SK-MEL-5 (cell line): ENCODE data around the gene SLC23A3. TPM values are rescaled to one million over a fixed set of nuclear protein-coding genes. Genes with fewer than 3 reads are reported as not detected.
A peak's percentile ranks its signal among the peaks of the same experiment; 100 is the strongest.
"Not testable (repeated sequence)": the region's sequence is repeated elsewhere in the genome, so short reads cannot be mapped to it uniquely, and the experiment has no call there.

ENCODE experiments used
- DNase-seq: peaks from one replicate; pipeline ENCODE4 v3.0.0-alpha.2; 2016; ENCODE audit warnings: low read depth, low spot score
- in situ Hi-C: cut with HindIII; loops from 2 replicates; pipeline ENCODE4 v1.10.0; 2016; ENCODE audit warnings: low sequenced_read_pairs, high pct_unique_total_duplicates, low pct_unique_long_range_greater_than_20kb
- total RNA-seq: library from RNA; depleted of rRNA; stranded (reverse); fragments of >200 nt; shearing (Covaris generic); gene quantifications from 2 replicates; pipeline ENCODE4 v1.2.3, GENCODE V29; 2014

Gene SLC23A3
- total RNA-seq, 1 experiment from 2014 or later: 0.34 TPM

DNA sequence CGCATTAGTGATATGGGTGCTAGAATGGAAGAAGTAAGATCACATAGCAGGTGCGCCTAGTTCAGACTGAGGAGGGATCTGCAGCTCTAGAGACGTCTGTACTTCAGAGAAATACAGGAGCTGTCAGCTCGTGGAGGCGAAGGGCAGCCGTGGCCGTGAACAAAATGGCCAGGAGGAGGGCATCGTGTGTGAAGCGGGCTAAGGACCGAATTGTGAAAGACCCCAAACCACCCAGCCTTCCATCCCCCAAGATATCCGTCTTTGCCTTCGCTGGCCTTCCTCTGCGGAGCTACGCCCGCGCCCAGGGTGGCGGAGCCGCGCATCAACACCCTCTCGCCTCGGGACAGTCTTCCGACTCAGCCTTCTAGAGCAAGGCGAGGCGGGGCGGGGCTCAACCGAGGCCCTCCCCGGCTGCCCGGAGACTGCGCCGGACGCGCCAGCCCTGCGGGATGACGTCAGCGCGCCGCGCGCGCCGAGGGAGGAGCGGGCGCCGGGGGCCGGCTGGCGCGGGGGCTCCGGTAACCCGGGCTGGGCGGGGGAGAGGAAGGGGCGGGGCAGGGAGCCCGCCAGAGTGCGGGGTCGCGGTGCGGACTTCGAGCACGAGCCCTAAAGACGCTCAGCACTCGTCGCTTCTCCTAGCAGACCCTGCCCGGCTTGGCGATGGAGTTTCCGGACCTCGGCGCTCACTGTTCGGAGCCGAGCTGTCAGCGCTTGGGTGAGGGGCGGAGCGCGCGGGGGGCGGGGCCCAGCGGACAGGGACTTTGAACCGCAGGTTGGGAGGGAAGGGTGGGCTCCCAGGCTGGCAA, 36.7 kb upstream of the SLC23A3 start, which contains the start of gene ZFAND2B:
ZFAND2B (plus strand) TSS at position 455 of the 806 bp plus-strand sequence; CDS start at position 661, 206 bp downstream.
- peak; percentile 91 for DNase-seq
- in situ Hi-C loops: no loop called here

- in situ Hi-C loops: no loop called here
- no peak for DNase-seq
These were observed 36.1 kb upstream of the SLC23A3 start for GRCh38 chr2:219205981-219206327.

DNA sequence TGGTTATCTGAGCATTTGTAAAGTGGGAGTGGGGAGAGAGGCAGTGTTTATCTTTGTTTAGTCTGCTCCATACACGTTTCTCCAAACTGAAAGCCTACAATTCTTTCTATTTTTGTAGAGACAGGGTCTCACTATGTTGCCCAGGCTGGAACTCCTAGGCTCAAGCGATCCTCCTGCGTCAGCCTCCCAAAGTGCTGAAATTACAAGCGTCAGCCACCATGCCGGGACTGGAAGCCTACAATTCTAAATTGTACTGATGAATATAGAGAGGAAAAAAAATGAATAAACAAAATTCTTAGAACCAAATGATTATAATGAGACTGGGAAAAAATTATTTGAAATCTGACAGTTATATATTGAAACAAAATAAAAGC, 35.3 kb upstream of the SLC23A3 start:
- in situ Hi-C loops: no loop called here
- no peak for DNase-seq

GRCh38 chr2:219204425-219205164, 34.8 kb upstream of the SLC23A3 start:
- in situ Hi-C loops: no loop called here
- no peak for DNase-seq

DNA sequence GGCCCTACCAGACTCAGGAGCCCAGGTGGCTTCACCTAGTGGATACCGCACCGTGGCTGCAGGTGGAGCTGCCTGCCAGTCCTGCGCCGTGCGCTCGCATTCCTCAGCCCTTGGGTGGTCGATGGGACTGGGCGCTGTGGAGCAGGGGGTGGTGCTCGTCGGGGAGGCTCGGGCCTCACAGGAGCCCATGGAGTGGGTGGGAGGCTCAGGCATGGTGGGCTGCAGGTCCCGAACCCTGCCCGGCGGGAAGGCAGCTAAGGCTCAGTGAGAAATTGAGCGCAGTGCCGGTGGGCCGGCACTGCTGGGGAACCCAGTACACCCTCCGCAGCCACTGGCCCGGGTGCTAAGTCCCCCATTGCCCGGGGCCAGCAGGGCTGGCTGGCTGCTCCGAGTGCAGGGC, 31.5 kb upstream of the SLC23A3 start:
- in situ Hi-C loops, DNase-seq: not testable (repeated sequence)

GRCh38 chr2:219200502-219201326, 30.9 kb upstream of the SLC23A3 start:
- in situ Hi-C loops, DNase-seq: not testable (repeated sequence)

DNA sequence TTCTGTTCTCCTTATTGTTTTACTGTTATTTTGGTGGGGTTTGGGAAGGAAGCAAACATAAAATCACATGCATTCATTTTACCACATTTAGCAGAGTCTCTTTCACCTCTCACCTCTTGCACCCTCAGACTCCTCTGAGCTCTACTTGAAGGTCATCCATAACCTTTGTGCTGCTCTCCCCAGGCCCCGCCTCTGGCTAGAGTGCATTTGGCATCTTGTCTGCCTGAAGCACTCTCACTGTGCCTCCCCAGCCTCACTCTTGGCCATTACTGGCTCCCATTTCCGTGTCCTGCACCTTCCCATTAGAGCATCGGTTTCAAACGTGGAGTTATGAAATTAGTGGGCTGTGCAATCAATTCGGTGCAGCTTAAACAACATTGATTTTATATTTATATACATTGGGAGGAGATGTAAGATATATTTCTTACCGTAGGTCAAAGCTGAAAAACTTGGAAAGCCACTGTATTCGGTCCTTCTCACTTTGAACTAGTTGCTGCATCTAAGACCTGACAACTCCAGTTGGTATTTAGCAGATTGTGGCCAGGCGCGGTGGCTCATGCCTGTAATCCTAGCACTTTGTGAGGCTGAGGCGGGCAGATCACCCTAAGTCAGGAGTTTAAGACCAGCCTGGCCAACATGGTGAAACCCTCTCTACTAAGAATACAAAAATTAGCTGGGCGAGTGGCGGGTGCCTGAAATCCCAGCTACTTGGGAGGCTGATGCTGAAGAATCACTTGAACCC, 29.8 kb upstream of the SLC23A3 start:
- in situ Hi-C loops: no loop called here
- no peak for DNase-seq

GRCh38 chr2:219198974-219199373, 29.1 kb upstream of the SLC23A3 start:
- in situ Hi-C loops: no loop called here
- no peak for DNase-seq

DNA sequence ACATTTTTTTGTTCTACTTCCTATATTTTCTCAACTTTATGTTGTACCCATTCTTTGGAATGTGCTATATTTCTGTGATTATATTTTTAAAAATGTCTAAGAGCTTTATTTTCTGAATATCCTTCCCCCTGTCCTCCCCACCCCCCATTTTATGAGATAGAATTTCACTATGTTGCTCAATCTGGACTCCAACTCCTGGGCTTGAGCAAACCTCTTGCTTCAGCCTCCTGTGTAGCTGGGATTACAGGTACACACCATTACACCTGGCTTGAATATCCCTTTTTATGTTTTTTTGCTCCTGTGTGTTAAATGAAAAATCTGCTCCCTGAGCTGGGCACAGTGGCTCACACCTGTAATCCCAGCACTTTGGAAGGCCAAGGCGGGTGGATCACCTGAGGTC, 27.6 kb upstream of the SLC23A3 start:
- in situ Hi-C loops: no loop called here
- no peak for DNase-seq

DNA sequence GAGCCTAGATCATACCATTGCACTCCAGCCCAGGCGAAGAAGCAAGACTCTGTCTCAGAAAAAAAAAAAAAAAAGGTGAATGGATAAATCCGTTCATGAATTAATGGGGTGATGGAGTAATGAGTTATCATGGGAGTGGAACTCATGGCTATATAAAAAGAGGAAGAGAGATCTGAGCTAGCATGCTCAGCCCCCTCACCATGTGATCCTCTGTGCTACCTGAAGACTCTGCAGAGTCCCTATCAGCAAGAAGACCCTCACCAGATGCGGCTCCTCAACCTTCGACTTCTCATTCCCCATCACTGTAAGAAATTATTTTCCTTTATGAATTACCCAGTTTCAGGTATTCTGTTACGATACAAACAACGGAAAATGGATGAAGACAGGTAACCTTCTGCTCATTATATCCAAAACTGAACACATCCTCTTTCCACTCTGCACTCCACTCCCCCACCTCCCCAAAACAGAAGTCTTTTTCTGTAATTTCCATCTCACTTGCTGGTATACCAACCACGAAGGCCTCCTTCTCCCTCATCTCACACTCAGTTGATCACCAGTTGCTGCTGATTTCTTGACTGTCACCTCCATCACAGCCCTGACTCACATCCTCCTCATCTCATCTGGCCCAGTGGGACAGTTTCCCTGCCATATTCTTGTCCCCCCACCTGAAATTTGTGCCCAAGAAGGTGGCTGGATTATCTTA, 17.1 kb upstream of the SLC23A3 start:
- DNase-seq: no peak
- in situ Hi-C loops: no loop called here

- in situ Hi-C loops: no loop called here
- DNase-seq: no peak
These were observed 14.3 kb upstream of the SLC23A3 start for GRCh38 chr2:219184121-219184520.

DNA sequence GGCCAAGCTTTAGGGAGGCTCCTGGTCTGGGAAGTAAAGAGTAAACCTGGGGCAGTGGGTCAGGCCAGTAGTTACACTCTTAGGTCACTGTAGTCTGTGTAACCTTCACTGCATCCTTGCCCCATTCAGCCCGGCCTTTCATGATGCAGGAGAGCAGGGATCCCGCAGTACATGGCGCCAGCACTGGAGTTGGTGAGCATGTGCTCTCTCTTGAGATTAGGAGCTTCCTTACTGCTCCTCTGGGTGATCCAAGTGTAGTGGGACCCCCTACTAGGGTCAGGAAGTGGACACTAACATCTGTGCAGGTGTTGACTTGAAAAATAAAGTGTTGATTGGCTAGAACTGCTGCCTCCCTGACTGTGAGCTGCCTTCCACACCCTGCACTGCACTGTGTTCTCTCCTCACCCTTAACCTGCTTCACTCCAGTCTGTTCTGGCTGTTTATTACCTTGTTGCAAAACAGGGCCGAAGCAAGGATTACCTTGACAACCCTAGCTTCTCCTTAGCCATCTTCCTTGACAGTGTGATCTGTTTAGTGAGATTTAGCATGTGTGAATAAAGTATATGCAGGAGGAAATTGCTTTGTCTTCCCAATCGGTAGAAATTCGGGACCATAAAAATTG, 13.4 kb upstream of the SLC23A3 start:
- in situ Hi-C loops: no loop called here

DNA sequence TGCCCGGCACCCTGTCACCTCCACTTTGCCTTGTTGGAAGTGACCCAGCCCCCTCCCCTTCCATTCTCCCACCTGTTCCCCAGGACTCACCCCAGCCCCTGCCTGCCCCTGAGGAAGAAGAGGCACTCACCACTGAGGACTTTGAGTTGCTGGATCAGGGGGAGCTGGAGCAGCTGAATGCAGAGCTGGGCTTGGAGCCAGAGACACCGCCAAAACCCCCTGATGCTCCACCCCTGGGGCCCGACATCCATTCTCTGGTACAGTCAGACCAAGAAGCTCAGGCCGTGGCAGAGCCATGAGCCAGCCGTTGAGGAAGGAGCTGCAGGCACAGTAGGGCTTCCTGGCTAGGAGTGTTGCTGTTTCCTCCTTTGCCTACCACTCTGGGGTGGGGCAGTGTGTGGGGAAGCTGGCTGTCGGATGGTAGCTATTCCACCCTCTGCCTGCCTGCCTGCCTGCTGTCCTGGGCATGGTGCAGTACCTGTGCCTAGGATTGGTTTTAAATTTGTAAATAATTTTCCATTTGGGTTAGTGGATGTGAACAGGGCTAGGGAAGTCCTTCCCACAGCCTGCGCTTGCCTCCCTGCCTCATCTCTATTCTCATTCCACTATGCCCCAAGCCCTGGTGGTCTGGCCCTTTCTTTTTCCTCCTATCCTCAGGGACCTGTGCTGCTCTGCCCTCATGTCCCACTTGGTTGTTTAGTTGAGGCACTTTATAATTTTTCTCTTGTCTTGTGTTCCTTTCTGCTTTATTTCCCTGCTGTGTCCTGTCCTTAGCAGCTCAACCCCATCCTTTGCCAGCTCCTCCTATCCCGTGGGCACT, 12.7 kb upstream of the SLC23A3 start:
- in situ Hi-C loops: no loop called here
- no peak for DNase-seq

More for the DNA sequence above, 13.4 kb upstream of the SLC23A3 start:
- no peak for DNase-seq

- in situ Hi-C loops: no loop called here
- no peak for DNase-seq
These were observed 11.7 kb upstream of the SLC23A3 start for GRCh38 chr2:219181531-219181930.

GRCh38 chr2:219180961-219181360, 11.1 kb upstream of the SLC23A3 start:
- in situ Hi-C loops: no loop called here
- DNase-seq: no peak
